Mucosa of stomach (tissue), 1 donor: Measurements from ENCODE around the gene NDUFB10.

Experiments used
- H3K27me3 ChIP-seq: one replicate; pipeline ENCODE4 v1.7.0; 2013; ENCODE audit warnings: mild to moderate bottlenecking, low read length; ENCODE audit not compliant: control insufficient read depth, insufficient read depth
- H3K36me3 ChIP-seq: one replicate; pipeline ENCODE4 v1.7.0; 2013; ENCODE audit warnings: low read length; ENCODE audit not compliant: control insufficient read depth, insufficient read depth
- H3K4me1 ChIP-seq: one replicate; pipeline ENCODE4 v1.7.0; 2013; ENCODE audit warnings: mild to moderate bottlenecking, low read length; ENCODE audit not compliant: control insufficient read depth, insufficient read depth
- H3K4me3 ChIP-seq: one replicate; pipeline ENCODE4 v1.7.0; 2013; ENCODE audit warnings: low read length
- H3K9ac ChIP-seq: one replicate; pipeline ENCODE4 v1.7.0; 2013; ENCODE audit warnings: mild to moderate bottlenecking, low read length, moderate library complexity
- H3K9me3 ChIP-seq: one replicate; pipeline ENCODE4 v1.7.0; 2013; ENCODE audit warnings: mild to moderate bottlenecking, low read length, moderate library complexity; ENCODE audit not compliant: control insufficient read depth
- donor health status: Pancreatic carcinoma.

The NDUFB10 gene

DNA sequence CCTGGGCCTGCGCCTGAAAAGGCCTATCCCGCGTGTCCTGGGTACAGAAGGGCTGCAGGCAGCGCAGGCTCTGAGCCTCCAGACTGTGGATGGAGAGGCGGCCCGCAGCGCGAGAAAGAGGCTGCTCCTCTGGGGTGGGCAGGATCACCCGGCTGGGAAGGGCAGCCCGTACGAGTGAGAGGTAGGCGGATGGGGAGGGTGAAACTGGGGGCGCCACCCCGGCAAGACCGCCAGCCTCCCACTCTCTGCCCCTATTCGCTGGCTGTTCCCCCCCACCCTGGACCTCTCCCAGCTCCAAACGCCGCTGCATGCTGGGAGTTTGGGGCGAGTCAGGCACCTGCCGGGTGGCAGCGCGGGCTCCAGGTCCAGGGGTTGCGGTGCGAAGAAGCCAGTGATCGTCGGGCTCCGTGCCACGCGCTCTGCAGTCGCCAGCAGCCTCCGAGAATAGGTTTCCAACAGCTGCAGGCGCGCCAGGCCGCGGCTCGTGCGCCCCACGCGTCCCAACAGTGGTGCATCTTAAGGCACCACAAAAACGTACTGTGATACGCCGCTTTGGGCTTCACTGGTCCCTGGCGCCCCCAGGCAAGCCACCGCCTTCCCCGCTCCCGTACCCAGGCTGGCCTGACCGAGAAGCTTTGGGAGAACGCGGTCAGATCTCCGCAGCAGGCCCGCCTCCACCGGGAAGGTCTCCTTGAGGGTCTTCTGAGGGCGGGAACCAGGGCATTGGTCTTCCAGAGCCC lies 20.9 kb downstream of the NDUFB10 start:
- H3K4me3 ChIP-seq = no peak overlapping the region
- H3K36me3 ChIP-seq = peaks cover 9% of the 10 kb centered on the region
- peak overlapping the region; percentile 70 for H3K9ac ChIP-seq
- H3K27me3 ChIP-seq = peaks cover 24% of the 10 kb centered on the region
- peaks cover 62% of the 10 kb centered on the region for H3K4me1 ChIP-seq
- no peaks in the 10 kb centered on the region for H3K9me3 ChIP-seq

DNA sequence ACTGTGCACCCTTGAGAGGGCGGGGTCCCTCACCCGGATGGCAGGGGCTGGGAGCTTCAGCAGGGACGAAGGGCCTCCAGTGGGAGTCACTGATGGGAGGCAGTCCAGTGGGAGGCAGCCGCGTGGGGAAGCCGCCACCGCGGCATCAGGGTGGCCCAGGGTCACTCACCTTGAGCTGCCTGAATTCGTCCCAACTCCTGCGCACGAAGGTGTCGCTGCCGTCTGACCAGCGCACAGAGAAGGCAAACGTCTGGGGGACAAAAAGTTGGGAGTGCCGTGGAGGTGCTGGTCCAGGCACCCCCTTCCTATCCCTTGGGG lies 21.4 kb downstream of the NDUFB10 start:
- Histone ChIP-seq H3K4me3 (no peak overlapping the region), H3K9ac (no peak overlapping the region), H3K36me3 (peaks cover 9% of the 10 kb centered on the region), H3K9me3 (no peaks in the 10 kb centered on the region), H3K27me3 (peaks cover 24% of the 10 kb centered on the region), H3K4me1 (peaks cover 68% of the 10 kb centered on the region)

DNA sequence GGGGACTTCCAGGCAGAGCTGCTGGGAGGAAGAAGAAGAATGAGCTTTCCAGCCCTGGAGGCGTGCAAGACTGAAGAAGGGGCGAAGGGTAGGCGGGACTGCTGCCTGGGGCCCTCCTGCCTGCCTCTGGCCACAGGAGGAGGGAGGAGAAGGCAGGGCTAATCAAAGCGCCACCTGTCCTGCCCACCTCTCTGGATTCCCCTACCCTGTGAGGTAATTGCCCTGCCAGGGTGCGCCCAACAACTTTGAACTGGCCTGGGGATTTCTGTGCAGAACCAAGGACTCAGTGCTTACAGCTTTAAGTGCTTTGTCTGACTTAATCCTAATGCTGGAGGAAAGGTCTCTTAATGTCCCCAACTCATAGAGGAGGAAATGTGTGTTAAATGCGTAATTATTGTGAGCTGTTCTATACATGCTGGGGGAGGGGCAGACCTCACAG lies 22.1 kb downstream of the NDUFB10 start, which contains the start of gene NOXO1:
NOXO1 (minus strand) TSS at position 72 of the 439 bp plus-strand sequence. CDS start 290 bp downstream, outside the sequence.
- Histone ChIP-seq H3K36me3 (peaks cover 8% of the 10 kb centered on the region), H3K4me1 (peaks cover 72% of the 10 kb centered on the region), H3K4me3 (no peak within 1 kb of the TSS), H3K27me3 (peaks cover 28% of the 10 kb centered on the region), H3K9ac (no peak within 1 kb of the TSS), H3K9me3 (no peaks in the 10 kb centered on the region)

DNA sequence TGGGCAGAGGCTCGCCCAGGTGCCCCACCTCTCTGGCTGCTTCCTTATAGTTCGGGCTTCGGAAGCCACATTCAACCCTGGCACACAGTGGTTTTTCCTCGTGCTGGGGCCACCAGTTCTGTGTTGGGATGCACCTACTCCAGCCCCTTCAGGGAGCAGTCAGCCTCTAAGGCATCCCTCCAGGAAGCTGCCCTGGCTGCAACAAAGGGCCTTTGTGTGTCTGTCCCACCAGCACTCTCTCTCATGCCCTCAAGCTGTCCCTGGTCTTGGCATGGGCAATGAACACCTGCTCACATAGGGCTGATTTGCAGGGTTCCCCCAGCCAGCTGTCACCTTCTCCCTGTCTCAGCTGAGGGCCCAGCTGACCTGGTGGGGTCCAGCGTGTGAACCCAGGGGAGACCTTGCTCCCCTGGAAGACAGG lies 22.7 kb downstream of the NDUFB10 start:
- Histone ChIP-seq H3K36me3 (peaks cover 2% of the 10 kb centered on the region), H3K27me3 (peaks cover 28% of the 10 kb centered on the region), H3K9me3 (no peaks in the 10 kb centered on the region), H3K4me1 (peaks cover 72% of the 10 kb centered on the region), H3K4me3 (no peak overlapping the region), H3K9ac (no peak overlapping the region)

DNA sequence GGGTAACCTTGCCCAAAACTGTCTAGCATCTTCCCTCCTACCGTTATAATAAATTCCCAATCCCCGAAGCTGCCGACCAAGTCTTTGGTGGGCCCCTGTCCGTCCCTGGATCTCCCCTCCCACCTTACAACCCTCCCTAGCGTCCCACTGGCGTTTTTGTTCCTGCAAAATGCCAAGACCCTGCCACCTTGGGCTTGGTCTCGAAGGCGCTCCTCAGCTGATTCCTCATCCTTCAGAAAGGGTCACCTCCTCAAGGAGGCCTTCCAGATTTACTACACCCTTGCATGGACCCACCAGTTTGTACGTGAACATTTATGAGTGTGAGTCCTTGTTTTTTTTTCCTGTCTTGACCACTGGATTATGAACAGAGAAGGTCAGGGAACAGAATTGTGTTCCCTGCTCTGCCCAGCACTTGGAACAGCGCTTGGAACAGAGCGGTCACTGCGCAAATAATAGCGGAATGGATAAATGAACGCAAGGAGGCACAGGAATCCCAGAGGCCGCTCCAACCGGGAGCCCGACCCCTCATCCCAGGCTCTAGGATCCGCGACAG lies 23.7 kb downstream of the NDUFB10 start:
- H3K27me3 ChIP-seq = peaks cover 31% of the 10 kb centered on the region
- H3K9ac ChIP-seq = peak overlapping the region; percentile 53
- no peaks in the 10 kb centered on the region for H3K36me3 ChIP-seq
- peaks cover 69% of the 10 kb centered on the region for H3K4me1 ChIP-seq
- H3K4me3 ChIP-seq = peak overlapping the region; percentile 31
- H3K9me3 ChIP-seq = no peaks in the 10 kb centered on the region

DNA sequence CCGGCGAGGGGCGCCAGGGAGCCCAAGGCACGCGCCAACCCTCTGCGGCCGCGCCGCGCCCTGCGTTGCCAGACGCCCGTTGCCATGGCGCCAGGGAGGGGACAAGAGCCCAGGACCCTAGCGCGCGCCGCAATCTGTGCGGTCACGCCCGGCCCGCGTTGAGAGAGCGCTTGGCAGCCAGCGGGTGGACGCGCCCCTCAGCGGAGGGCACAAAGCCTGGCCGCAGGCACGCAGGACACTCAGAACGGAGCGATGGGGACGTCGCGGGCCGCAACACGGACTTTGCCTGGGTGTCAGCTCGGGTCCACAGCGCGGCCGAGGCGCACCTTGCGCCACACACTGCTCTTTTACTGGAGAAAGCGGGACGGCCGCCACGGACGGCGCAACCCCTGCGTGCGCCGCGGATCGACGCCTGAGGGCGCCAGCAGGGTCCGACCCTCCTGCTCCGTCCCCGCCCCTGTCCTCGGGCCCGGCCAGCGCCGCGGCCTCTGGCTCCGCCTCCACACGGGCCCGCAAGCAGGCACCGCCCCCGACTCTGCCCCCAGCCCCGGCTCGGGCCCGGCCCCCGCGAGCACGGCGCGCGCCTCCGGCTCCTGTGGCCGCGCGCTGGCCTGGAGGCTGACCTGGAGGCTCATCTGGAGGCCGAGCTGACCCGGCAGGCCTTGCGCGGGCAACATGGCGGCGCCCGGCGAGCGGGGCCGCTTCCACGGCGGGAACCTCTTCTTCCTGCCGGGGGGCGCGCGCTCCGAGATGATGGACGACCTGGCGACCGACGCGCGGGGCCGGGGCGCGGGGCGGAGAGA lies 24.4 kb downstream of the NDUFB10 start, which contains the start of gene GFER:
GFER (plus strand) TSS at position 650 of the 803 bp plus-strand sequence; CDS start at position 676, 26 bp downstream.
- H3K27me3 ChIP-seq = peaks cover 37% of the 10 kb centered on the region
- H3K36me3 ChIP-seq = no peaks in the 10 kb centered on the region
- H3K4me3 ChIP-seq = peak within 1 kb of the TSS; percentile 60
- H3K9ac ChIP-seq = peak within 1 kb of the TSS; percentile 82
- H3K9me3 ChIP-seq = no peaks in the 10 kb centered on the region
- H3K4me1 ChIP-seq = peaks cover 63% of the 10 kb centered on the region

DNA sequence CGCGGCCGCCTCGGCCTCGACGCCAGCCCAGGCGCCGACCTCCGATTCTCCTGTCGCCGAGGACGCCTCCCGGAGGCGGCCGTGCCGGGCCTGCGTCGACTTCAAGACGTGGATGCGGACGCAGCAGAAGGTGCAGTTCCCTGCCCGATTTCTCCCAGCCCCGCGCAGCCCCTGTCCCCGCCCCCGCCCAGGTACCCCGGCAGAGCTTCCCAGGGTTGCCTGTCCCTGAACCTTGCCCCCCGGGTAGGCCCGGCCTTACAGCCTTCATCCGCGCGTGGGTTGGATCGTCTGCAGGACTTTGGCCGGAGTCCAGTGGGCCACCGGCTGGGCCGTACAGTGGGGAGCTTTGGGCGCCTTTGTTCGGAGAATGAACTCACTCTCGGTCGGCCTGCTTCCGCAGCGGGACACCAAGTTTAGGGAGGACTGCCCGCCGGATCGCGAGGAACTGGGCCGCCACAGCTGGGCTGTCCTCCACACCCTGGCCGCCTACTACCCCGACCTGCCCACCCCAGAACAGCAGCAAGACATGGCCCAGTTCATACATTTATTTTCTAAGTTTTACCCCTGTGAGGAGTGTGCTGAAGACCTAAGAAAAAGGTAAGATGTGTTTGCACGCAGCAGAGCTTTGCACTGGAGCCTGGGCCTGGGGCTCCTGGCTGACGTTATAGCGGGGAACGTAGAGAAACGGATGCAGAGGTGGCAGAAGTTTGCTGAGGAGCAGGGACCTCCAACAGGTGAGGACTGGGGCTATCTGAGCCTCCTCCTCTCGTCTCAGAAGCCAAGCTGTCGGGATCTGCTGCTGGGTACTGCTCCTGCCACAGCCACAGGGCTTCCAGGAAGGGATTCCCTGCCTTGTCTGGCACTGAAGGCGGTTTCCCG lies 25.2 kb downstream of the NDUFB10 start:
- Histone ChIP-seq H3K36me3 (no peaks in the 10 kb centered on the region), H3K9ac (peak overlapping the region; percentile 82), H3K4me1 (peaks cover 66% of the 10 kb centered on the region), H3K9me3 (no peaks in the 10 kb centered on the region), H3K4me3 (peak overlapping the region; percentile 60), H3K27me3 (peaks cover 43% of the 10 kb centered on the region)

DNA sequence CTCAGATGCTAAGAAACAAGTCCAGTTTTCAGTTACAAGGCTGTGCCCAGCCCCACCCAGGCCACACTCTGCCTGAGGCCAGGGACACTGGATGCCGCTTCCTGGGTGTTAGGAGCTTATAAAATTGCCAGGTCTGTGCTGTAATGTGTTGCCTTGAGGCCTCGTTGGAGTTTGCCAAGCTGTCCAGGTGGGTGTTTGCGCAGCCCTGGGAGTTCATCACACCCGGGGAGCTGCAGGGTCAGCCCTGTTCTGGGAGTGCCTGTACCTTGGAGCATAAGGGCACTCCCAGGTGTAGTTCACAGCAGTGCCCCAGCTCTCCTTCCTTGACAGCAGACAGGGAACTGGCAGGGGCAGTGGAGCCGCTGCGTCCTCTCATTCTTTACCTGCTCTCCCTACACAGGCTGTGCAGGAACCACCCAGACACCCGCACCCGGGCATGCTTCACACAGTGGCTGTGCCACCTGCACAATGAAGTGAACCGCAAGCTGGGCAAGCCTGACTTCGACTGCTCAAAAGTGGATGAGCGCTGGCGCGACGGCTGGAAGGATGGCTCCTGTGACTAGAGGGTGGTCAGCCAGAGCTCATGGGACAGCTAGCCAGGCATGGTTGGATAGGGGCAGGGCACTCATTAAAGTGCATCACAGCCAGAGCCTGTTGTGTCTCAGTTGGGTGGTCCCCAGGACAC lies 26.3 kb downstream of the NDUFB10 start:
- Histone ChIP-seq H3K27me3 (peaks cover 41% of the 10 kb centered on the region), H3K9ac (peak overlapping the region; percentile 82), H3K4me3 (no peak overlapping the region)

DNA sequence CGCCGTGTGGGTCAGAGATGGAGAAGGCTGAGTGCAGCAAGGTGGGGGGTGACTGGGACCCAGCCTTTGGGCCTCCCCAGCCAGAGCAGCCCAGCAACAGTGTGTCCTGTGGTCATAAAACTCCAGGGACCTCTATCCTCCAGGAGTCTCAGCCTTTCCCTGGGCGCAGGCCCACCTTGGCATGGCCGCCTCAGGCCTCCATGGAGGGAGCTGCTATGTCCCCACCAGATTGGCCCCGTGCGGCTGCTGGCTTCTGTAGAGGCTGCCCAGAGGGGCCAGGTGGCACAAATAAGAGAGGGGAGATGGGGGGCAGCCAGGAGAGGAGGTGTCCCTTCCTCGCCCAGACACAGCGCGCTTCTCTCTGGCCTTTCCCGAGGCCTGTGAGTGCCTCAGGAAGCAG lies 27.9 kb downstream of the NDUFB10 start:
- H3K36me3 ChIP-seq = no peaks in the 10 kb centered on the region
- H3K9ac ChIP-seq = no peak overlapping the region
- peaks cover 55% of the 10 kb centered on the region for H3K4me1 ChIP-seq
- no peak overlapping the region for H3K4me3 ChIP-seq
- peaks cover 42% of the 10 kb centered on the region for H3K27me3 ChIP-seq
- H3K9me3 ChIP-seq = no peaks in the 10 kb centered on the region

More for the DNA sequence above, 26.3 kb downstream of the NDUFB10 start:
- H3K9me3 ChIP-seq = no peaks in the 10 kb centered on the region
- no peaks in the 10 kb centered on the region for H3K36me3 ChIP-seq
- peaks cover 60% of the 10 kb centered on the region for H3K4me1 ChIP-seq

DNA sequence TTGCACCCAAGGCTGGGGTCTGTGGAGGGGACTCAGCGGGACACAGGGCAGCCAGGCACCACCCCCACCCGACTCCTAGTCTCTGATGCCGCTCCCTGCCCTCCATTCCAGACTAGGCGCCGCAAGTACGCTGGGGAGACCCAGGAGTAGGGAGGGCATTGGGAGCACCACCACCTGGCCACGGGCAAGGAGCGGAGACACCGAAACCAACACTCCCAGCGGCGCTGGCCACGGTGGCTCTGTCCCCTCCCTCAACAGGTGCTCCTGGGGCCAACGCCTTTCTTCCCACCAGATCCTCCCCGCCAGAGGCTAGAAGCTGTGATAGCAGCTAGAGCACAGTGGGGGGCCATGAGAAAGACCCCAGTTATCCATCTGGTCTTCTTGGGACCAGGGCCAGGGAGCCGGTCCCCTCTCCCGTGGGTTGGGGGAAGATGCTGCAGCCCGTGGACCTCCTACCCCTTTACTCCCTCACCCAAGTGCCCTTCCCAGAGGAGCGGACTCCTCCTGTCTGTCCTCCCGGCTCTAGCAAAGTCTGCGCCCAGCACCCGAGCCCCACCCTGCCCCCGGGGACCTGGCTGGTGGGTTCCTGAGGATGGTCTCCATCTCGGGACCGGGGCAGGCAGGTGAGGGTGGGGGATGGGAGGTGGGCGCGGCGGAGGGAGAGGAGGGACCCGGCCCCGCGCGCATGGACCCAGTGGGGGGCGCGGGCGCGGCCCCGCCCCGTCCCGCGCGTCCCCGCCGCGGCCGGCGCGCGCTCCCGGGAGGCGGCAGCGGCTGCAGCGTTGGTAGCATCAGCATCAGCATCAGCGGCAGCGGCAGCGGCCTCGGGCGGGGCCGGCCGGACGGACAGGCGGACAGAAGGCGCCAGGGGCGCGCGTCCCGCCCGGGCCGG lies 30.1 kb downstream of the NDUFB10 start, which contains the start of gene SYNGR3:
SYNGR3 (plus strand) TSS at position 762 of the 892 bp plus-strand sequence. CDS start 133 bp downstream, outside the sequence.
- Histone ChIP-seq H3K27me3 (peaks cover 39% of the 10 kb centered on the region), H3K4me1 (peaks cover 42% of the 10 kb centered on the region), H3K36me3 (no peaks in the 10 kb centered on the region), H3K9me3 (no peaks in the 10 kb centered on the region), H3K4me3 (no peak within 1 kb of the TSS), H3K9ac (peak within 1 kb of the TSS; percentile 33)
